ENCODE data around the gene CCDC13.
A peak's percentile ranks its signal among the peaks of the same experiment; 100 is the strongest.

The CCDC13 gene

GRCh38 chr3:42732196-42732828, 40.7 kb downstream of the CCDC13 start:
- peak; percentile 53 for DNase-seq

- DNase-seq = peak; percentile 27
Measured at GRCh38 chr3:42731476-42732195, 41.4 kb downstream of the CCDC13 start.

DNA sequence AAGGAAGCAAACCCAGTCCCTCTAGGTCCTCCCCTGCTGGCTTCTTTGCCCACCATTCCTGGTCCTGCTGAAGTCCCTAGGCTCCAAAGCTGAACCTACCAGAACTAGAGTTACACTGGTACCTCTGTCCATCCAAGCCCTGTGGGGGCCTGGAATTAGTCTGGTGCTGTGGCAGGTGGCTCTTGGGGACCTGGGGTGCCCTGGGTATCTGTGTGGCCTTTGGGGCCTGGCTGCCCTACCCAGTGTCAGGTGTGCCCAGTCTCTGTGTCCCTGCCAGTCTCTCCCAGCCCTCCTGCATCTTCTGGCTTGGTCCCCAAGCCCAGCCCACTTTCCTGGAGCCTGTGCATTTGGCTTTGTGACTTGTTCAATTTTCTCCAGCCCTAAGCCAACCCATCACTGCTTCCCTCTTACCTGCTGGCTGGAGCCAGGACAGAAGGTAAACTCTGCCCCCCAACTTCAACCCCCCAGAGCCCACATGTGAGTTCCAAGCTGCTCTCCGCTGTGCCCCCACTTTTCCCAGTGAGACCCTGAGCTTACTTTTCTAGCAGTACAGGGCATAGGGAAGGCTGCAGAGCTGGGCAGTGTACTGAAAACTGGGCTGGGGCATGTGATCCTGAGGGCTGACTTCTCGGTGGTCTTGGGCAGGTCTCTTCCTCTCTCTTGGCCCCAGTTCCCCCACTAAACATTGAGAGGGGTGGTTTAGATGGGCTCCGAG, 42.2 kb downstream of the CCDC13 start:
- DNase-seq = peak; percentile 38

DNA sequence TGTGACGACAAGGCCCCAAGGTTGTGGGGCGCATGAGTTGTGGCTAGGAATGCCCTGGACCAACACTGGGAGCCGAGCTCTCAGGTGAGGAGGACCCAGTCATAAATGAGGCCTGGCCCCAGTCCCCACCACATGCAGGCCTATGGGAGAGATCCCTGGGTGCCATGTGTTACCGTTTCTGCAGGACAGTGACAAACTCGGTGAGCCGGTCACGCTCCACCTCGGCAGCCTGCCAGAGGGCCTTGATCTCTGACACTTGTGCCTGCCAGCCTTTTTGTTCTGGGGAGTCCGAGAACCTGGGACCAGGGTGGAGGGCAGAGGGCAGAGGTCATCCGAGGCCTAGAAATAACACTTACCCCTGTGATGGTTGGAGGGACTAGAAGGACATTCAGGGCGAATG, 42.8 kb downstream of the CCDC13 start:
- peak; percentile 44 for DNase-seq

- peak; percentile 22 for DNase-seq
Measured at GRCh38 chr3:42729404-42730145, 43.5 kb downstream of the CCDC13 start.

- DNase-seq = peak; percentile 25
Measured at GRCh38 chr3:42728668-42729364, 44.2 kb downstream of the CCDC13 start.

GRCh38 chr3:42728056-42728455, 45.0 kb downstream of the CCDC13 start:
- DNase-seq = no peak

GRCh38 chr3:42725454-42725853, 47.6 kb downstream of the CCDC13 start:
- DNase-seq = no peak

DNA sequence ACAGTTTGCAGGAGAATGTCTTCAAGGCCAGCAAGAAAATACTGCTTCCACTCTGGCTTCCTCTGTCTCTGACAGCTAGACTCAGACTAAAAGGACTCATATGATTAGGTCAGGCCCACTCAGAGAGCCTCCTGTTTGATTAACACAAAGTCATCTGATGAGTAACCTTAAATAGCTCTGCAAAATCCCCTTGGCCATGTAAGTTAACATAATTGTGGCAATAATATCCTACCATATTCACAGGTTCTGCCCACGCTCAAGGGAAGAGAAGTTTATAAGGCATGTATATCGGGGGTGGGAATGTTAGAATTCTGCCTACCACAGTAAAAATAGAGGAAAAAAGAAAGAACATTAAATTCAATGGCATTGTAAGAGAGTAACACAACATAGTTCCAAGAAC, 49.8 kb downstream of the CCDC13 start:
- no peak for DNase-seq

Measured in activated effector memory CD4-positive, alpha-beta T cell treated with anti-CD3 and anti-CD28 coated beads, Interleukin-2, amount 50 U/mL, for 16 hours (primary cell).